Heart left ventricle (tissue), 16 donors: Measurements from ENCODE around the gene NOTCH4. TPM values are rescaled to one million over a fixed set of nuclear protein-coding genes. Genes with fewer than 3 reads are reported as not detected.

Experiments used
- ATAC-seq, 4 donors: fragments of 200-7000 bp; cut with Tn5 transposase; one replicate each; pipeline ENCODE4 v1.9.1; 2020 to 2022; ENCODE audit warnings: moderate library complexity in 4 of 4, mild to moderate bottlenecking in 3 of 4, moderate number of reproducible peaks in 1 of 4
- DNase-seq, 5 donors: peaks; one replicate each; pipeline ENCODE4 v3.0.0-alpha.2; 2020
- H3K27ac ChIP-seq, 12 donors: fragments of 200-600 bp; sonication (generic) in 4 of 12; one replicate each; pipeline versions ENCODE4 v1.5.0 to v1.8.0; 2016 to 2022; ENCODE audit warnings: mild to moderate bottlenecking in 2 of 12
- H3K27me3 ChIP-seq, 9 donors: fragments of 200-600 bp; sonication (generic) in 2 of 9; one replicate each; pipeline versions ENCODE4 v1.5.1 to v1.8.0; 2016 to 2022; ENCODE audit warnings: mild to moderate bottlenecking in 3 of 9
- H3K36me3 ChIP-seq, 9 donors: fragments of 200-600 bp; sonication (generic) in 2 of 9; one replicate each; pipeline versions ENCODE4 v1.5.0 to v1.8.0; 2018 to 2022; ENCODE audit warnings: mild to moderate bottlenecking in 2 of 9
- H3K4me1 ChIP-seq, 12 donors: fragments of 200-600 bp; sonication (generic) in 4 of 12; one replicate each; pipeline versions ENCODE4 v1.5.0 to v1.8.0; 2016 to 2022; ENCODE audit warnings: mild to moderate bottlenecking in 3 of 12
- H3K4me3 ChIP-seq, 12 donors: fragments of 200-600 bp; sonication (generic) in 4 of 12; one replicate each; pipeline versions ENCODE4 v1.5.0 to v1.8.0; 2017 to 2022; ENCODE audit warnings: mild to moderate bottlenecking in 9 of 12, moderate library complexity in 4 of 12
- H3K9me3 ChIP-seq, 12 donors: fragments of 200-600 bp; sonication (generic) in 4 of 12; one replicate each; pipeline versions ENCODE4 v1.5.0 to v1.8.0; 2016 to 2022; ENCODE audit warnings: mild to moderate bottlenecking in 1 of 12
- CTCF ChIP-seq, 12 donors: fragments of 200-600 bp; sonication (generic) in 4 of 12; IDR thresholded peaks; one replicate each; pipeline versions ENCODE4 v1.5.0 to v1.8.0; 2018 to 2022; ENCODE audit warnings: antibody characterized with exemption in 12 of 12, mild to moderate bottlenecking in 5 of 12
- POLR2A ChIP-seq, 2 donors: fragments of 450-650 bp; IDR thresholded peaks; one replicate each; pipeline ENCODE4 v1.6.1; 2017; ENCODE audit warnings: antibody characterized with exemption in 2 of 2, mild to moderate bottlenecking in 2 of 2, moderate library complexity in 2 of 2
- WGBS, 4 donors: extraction: QIAGEN DNeasy Blood & Tissue Kit in 2 of 4; methylation state at CpG; one replicate each; pipeline versions ENCODE4 v1.1.5 to v1.1.7; 2013 to 2018; 5-methylcytosine and 5-hydroxymethylcytosine counted together
- intact Hi-C, 10 donors: fragments of 100-400 bp; cut with DNase I; formaldehyde crosslinking; loops; one replicate each; pipeline versions ENCODE4 v1.11.1 to v1.14.2; 2022
- polyA plus RNA-seq, 2 donors: library from polyadenylated mRNA; stranded (reverse); fragments of 200-250 nt; gene quantifications; one replicate each; pipeline ENCODE4 v1.2.3, GENCODE V29; 2013
- total RNA-seq, 9 donors: library from RNA; depleted of rRNA in 2 of 9; stranded (reverse); fragments of >200 nt in 2 of 9; fragmentation: NEBNext Ultra II Directional in 3 of 9; extraction: Animal tissue kit (Norgen Biotek cat#: 25700) in 3 of 9; gene quantifications; one replicate each; pipeline versions ENCODE4 v1.1.0 to v1.2.4, GENCODE V29; 2016 to 2023
- donor health status: ischemic (EF 13 %, LVEDD 7.1; RV severe dilation, severe dysfunction).
- donor health status: healthy with polysubstance abuse.
- donor health status: DM: no; HTN: yes; CAD: no.
- donor health status: DM: no; HTN: no; CAD: no.
- donor health status: ischemic (EF 25% LVEDD 6.9; RV normal size, moderate dysfunction).
- donor health status: ischemic (EF 25% LVEDD 5.7; RV mildly dilated, moderate dysfunction).
- donor health status: healthy.
- donor health status: DM: yes; HTN: yes; CAD: no.
- donor health status: ischemic (EF 35%, LVEDD 5.7; RV mildly dilated, moderate dysfunction).
- donor health status: nonischemic (EF 11% LVEDD 7.7; RV severe dilation, severe dysfunction).
- donor health status: DM: yes; HTN: yes; CAD: no.
- donor health status: PGD.
- donor health status: ischemic (EF 29% LVEDD 5.4; RV normal size, mild dysfunction).
- donor health status: nonischemic (EF 23%, LVEDD 6.1; RV moderate dilation, normal function).

NOTCH4 gene
- total and polyA plus RNA-seq, 11 donors = 15.8 to 55.5 (median 24.9) TPM

GRCh38 chr6:32152769-32153563 is 70.9 kb downstream of the NOTCH4 start:
- Histone ChIP-seq H3K4me3 (peak overlapping the region; percentile 47 to 91 (median 78)), H3K9me3 (no peaks in the 10 kb centered on the region), H3K27ac (peak overlapping the region; percentile 66 to 96 (median 91)), H3K4me1 (peaks cover 6 to 41% (median 21%) of the 10 kb centered on the region in 12 donors), H3K27me3 (peaks cover 0 to 45% (median 4%) of the 10 kb centered on the region in 9 donors), H3K36me3 (peaks cover 0 to 29% (median 22%) of the 10 kb centered on the region in 9 donors)
- no peak for TF ChIP-seq CTCF (IDR thresholded peaks at IDR 0.05)
- no peak for TF ChIP-seq POLR2A (IDR thresholded peaks at IDR 0.05)
- WGBS, 4 donors = 36 to 43% (median 38%) methylated on average over 32 to 35 of the region's 35 CpGs
- intact Hi-C loops = loop anchor here in 7 of 10 donors (1.0 to 10.0 kb wide), 6 partner anchors 22 to 108 kb away; partner anchors contain the start of gene FKBPL (in 1 of the 7)
- DNase-seq = peak in 2 of 5 donors; percentile 55 to 68
- ATAC-seq = peak in 3 of 4 donors; percentile 22 to 38 (median 31)

- Histone ChIP-seq H3K27me3 (peaks cover 0 to 48% (median 6%) of the 10 kb centered on the region in 9 donors), H3K27ac (peak within 1 kb of the TSS in 11 of 12 donors; percentile 80 to 96 (median 92)), H3K9me3 (no peaks in the 10 kb centered on the region), H3K4me3 (peak within 1 kb of the TSS in 10 of 12 donors; percentile 66 to 91 (median 80)), H3K36me3 (peaks cover 0 to 20% (median 13%) of the 10 kb centered on the region in 9 donors), H3K4me1 (peaks cover 6 to 41% (median 21%) of the 10 kb centered on the region in 12 donors)
- 23 to 27% (median 24%) methylated on average over 18 to 22 of the region's 24 CpGs for WGBS, 4 donors
- DNase-seq (no peak), ATAC-seq (no peak)
- intact Hi-C loops = loop anchor here in 7 of 10 donors (1.0 to 10.0 kb wide), 6 partner anchors 21 to 107 kb away; partner anchors contain the start of gene FKBPL (in 1 of the 7)
- TF ChIP-seq CTCF (IDR thresholded peaks at IDR 0.05) = no peak
- TF ChIP-seq POLR2A (IDR thresholded peaks at IDR 0.05) = no peak
Observed at GRCh38 chr6:32151863-32152768, 71.8 kb downstream of the NOTCH4 start, which contains the start of gene PRRT1. PRRT1 (minus strand) TSS chr6:32151939; CDS start chr6:32151827, 112 bp downstream.

GRCh38 chr6:32151181-32151862 is 72.5 kb downstream of the NOTCH4 start:
- peak overlapping the region in 9 of 12 donors; percentile 41 to 91 (median 82) for H3K4me3 ChIP-seq
- no peak for ATAC-seq
- peak overlapping the region in 5 of 12 donors; percentile 4 to 93 (median 54) for H3K27ac ChIP-seq
- peaks cover 0 to 48% (median 6%) of the 10 kb centered on the region in 9 donors for H3K27me3 ChIP-seq
- peaks cover 6 to 41% (median 21%) of the 10 kb centered on the region in 12 donors for H3K4me1 ChIP-seq
- TF ChIP-seq POLR2A (IDR thresholded peaks at IDR 0.05) (no peak), CTCF (IDR thresholded peaks at IDR 0.05) (no peak)
- 36 to 47% (median 43%) methylated on average over 8 of the region's 8 CpGs for WGBS, 4 donors
- H3K36me3 ChIP-seq = peaks cover 0 to 12% (median 5%) of the 10 kb centered on the region in 9 donors
- no peak for DNase-seq
- intact Hi-C loops = loop anchor here in 6 of 10 donors (5.0 to 10.0 kb wide), 4 partner anchors 34 to 107 kb away; no protein-coding TSS in a partner anchor
- H3K9me3 ChIP-seq = no peaks in the 10 kb centered on the region
